SW480 (cell line): ENCODE data around the gene PTBP1.

Source experiments
- DNase-seq: peaks from one replicate; pipeline ENCODE4 v3.0.0-alpha.2; 2016; ENCODE audit warnings: low spot score

PTBP1 gene

GRCh38 chr19:854549-854948 is 57.3 kb downstream of the PTBP1 start:
- no peak for DNase-seq

GRCh38 chr19:855142-855541 is 57.9 kb downstream of the PTBP1 start:
- no peak for DNase-seq

GRCh38 chr19:855566-856120 is 58.4 kb downstream of the PTBP1 start:
- no peak for DNase-seq

- DNase-seq = no peak
Measured at GRCh38 chr19:858284-858683, 61.0 kb downstream of the PTBP1 start.

- no peak for DNase-seq
Measured at GRCh38 chr19:858868-859843, 61.9 kb downstream of the PTBP1 start, which contains the start of gene CFD. TSS of gene CFD (plus strand) at chr19:859664. CDS start at chr19:859690, 26 bp downstream.

- DNase-seq = no peak
Measured at GRCh38 chr19:861141-861755, 64.0 kb downstream of the PTBP1 start.
